HG03469 (cell line): ENCODE measurements around the gene BCL11B.

Experiments
- ATAC-seq: cut with Tn5 transposase; IDR thresholded peaks from one replicate; pipeline ENCODE4 v1.9.1; 2021; ENCODE audit warnings: mild to moderate bottlenecking, moderate library complexity, moderate number of reproducible peaks; ENCODE audit not compliant: unreplicated experiment

Gene BCL11B

DNA sequence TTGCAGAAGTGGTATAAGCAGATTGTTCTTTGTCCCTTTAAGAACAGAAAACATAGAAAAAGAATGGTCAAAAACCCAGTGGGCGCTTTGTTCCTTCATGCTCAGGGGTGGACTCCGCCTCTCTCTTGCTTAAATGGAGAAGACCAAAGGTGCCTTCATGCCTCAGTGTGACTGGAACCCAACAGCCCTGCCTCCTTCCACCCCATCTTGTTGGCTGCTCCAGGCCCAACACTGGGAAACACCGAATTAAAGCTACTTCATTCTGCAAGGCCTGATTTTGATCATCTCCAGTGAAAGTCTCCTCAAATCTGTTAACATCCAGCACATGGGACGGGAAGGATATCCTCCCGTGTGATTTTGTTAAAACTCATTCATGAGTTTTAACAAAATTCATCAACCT, 103.7 kb downstream of the BCL11B start:
- no peak for ATAC-seq

DNA sequence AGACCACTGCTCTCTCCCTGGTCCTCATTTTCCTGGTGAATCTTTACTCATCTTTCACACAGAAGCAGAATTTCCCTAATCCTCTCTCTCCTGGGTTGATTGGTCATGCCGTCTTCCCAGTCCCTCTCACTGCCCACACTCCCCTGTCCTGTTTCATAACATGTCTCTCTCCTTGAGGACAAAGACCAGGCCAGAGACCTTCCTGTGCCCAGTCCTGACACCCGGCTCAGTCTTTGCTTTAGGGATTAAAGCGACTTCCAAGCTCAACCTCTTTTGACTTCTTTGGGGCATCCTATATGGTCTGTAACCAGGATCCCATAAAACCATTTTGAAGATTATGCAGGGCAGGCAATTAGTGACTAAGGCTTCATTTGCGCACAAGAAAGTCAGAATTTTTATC, 105.5 kb downstream of the BCL11B start:
- ATAC-seq = no peak

DNA sequence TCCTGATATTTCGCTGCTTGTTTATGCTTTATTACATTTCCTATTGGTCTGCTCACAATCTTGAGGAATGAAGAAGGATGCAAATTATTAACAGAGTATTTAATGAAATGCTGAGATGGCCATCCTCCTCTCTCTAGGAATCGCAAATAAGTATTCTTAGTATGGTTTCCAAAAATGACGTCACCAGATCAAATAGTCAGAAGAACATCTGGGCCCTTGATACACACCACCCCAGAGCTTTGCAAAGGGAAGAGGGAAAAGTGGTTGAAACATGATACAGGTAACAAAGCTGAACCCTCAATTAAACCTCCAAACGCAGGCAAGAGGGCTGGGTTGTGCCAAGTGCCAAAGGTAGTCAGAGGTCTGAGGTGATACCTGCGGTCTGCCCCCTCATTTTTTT, 107.3 kb downstream of the BCL11B start:
- no peak for ATAC-seq

DNA sequence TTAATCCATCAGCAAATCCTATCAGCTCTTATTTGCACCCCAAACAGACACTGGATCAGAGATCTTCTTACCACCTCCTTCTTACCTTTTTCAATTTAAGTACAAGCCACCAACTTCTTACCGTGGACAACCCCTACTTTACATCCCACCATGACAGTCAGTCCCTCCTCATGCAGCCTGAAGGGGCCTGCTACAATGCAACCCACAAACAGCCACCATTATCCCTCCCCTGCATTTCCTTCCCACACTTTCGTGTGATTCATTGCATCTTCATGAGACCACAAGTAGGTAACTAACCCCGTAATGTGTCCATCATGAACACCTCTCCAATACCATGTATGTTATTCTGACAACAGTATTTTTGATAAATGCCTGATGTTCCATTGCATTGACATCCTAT, 108.6 kb downstream of the BCL11B start:
- no peak for ATAC-seq

DNA sequence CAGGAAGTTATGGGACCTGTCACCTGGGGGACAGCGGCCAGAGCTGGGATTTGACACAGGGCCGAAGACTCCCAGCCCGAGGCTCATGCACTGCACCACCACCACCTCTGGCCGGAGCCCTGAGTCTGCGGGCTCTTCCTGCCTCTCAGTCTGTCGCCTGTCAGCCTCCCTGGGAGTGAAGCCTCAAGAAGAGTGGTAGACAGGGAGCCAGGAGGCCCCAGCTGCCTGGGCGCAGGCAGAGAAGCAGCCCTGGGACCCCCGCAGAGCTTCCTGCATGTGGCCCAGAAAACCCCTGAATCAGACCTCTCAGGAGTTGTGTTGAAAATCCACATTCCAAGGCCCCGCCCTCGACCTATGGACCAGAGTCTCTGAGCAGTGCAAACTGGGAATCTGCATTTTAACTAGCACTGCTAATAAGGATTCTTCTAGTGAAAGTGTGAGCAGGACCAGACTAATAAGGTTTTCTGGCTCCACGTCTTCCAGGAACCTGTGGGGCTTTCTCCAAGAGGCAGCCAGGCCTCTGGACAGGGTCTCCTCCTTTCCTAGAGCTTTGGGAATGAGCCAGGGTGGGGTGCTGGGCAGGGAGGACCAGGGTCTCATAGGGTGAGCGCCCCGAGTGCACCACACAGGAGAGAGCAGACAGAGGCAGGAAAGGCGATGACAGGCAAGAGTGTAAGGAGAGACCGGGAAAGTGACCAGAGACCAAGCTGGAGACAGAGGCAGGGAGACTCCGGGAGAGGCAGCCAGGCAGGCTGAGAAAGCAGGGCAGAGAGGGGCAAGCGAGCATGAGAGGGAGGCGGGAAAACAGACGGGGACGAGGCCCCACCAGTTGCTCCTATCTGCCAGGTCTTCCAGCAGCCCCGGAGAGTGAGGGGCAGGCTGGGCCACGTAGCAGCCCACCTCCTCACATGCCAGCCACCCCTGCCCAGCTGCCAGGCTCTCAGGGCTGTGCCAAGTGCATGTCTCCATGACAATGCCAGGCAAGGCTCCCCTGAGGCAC, 112.4 kb downstream of the BCL11B start:
- ATAC-seq = no peak

DNA sequence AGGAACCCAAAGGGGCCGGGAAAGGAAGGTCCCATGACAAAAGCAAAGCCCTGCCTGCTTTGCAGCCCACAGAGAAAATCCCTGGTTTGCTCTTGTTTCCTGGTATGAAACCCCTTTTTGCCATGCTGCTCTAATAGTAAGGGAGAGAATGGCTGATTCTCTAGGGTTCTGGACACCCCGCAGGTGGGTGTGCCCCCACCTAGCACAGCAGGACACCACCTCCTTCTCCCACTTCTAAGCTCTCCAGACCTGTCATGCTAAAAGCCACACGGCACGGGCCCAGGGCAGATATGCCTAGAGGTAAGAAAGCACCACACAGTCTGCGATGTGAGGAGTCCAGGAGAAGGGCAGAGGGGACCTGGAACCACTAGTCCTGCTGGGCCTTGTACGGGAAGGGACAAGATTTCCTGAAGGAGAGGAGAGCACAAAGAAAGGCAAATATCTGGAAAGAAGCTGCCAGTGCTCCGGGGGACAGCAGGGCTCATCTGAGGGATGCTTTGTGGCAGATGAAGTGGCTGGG, 113.3 kb downstream of the BCL11B start:
- no peak for ATAC-seq

DNA sequence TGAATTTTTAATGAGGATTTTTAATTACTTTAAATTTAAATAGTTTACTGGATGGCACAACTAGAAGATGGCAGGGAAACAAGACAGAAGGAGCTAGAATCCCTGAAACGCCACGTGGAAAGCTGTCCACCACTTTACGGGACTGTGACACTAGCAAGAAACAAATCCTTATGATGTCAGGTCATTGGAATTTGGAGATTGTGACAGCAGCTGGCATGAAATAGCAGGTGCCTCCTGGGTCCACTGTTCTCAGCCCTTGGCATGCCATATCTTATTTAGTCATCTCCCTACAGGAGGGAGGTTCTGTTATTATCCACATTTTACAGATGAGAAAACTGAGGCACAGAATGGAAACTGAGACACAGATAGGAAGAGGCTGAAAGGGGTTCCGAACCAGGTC, 113.8 kb downstream of the BCL11B start:
- no peak for ATAC-seq

DNA sequence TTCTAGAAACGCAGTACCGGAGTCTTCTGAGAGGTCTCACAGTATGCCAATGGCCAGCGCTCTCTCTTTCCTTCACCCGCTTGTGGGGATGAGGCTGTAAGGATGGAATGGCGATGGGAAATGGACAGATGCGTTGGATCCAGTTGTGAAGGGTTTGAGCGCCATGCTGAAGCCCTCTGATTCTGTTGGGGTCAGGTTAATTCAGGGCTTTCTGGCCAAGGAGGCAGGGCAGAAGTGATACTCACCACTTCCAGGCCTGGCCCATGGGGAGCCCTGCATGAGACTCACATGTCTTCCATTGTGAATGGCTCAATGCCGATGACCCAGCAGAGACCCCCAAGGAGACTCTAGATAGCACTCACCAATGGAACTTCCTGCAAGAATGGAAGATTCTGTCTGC, 114.3 kb downstream of the BCL11B start:
- ATAC-seq = no peak

DNA sequence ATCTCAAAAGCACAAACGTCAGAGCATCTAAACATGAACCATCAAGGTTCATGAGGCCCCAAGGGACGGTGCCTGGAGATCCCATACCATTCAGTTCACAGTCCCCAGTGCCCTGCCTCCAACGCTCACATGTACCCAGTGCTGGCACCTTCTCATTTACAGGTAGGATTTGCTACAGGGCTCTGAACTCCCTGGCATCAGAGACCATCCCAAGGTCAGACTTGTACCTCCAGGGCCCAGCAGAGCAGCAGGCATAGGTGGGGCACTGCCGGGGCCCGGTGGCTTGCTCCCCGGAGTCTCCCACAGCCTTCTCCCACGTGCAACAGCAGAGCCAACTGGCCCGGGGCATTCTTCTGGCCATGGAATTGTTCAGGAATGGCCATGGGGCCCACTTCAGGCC, 114.8 kb downstream of the BCL11B start:
- ATAC-seq = no peak

DNA sequence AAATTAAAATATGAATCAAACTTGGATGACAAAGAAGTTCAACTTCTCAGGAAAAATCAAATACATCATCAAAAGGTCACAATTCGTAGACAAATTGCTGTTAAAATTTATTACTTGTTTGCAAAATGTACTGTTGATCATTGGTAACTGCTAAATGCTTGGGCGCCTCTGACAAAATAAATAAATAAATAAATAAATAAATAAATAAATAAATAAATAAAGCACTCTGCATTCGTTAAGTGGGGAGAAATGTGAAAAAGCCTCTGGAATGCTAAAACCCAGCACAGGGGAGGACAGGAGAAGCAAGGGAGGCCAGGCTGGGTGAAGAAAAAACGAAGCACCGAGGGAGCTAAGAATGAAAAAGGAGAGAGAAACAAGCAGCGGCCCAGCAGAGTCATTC, 115.2 kb downstream of the BCL11B start:
- ATAC-seq = no peak

DNA sequence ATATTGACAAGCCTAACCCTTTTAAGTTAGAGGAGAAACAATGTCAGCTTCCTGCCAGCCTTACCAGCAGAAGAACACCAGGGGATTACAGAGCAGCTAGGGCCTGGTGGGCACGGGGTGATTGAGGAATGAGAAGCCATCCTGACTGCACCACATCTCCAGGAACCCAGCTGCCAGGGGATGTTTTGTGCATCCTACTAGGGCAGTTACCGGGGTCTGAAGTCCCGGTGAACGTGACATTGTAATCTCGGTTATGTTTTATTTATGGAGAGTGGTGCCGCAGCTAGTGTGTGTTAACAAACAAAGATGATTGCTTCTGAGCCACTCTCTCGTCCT, 115.9 kb downstream of the BCL11B start:
- ATAC-seq = no peak

DNA sequence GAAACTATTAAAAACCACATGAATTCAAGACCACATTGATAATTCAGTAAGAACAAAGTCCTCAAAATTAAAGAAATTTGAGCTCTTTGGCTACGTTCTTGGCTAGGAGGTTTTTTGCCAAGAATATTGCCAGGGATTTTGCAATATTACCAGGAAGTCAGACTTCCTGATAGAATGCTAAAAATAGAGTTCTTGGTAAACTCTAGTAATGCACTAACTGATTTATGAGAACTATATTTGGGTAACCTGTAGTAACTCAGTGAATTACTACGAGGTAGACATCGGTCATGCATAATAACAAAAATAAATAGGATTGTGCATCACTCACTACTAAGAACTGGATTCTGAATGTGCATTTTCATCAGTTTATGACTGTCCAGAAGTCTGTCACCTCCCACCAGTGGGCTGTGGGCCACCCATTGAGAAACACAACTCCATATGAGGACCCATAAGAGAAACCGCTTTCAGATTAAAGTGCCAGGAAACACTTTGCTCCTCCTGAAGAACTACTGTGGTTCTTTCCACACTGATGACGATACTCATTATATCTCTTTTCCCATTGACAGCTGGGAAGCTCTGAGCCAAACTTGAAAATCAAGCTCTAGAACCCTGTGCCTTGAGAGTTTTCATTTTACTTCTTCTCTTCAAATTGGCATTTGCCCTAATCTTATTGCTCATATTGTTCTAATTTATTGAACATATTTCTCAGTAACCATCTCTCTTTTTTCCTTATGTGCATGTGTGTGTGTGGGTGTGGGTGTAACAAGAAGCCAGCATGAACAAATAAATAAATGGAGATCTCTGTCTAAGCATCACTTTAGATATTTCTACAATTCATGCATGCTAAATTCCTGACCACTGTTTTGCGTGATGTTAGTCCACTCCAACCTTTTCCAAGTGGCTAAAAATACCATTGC, 116.6 kb downstream of the BCL11B start:
- no peak for ATAC-seq

DNA sequence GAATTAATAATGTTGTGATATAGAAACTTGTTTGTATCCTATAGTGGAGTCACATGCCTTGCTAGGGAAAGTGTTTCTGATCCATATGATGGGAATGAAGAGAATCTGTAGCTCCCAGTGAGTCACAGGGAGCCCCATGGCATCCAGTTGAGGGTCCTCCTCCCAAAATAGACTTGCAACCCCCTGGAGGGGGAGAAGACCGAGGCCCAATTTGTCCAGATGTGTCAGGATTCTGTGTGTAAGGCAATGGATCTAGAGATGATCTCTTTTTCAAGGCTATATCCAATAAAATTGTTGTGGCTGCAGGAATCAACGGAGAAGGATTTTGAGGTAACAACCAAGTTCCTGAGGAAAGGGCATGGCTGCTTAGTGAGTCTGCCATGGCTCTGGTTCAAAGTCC, 121.8 kb downstream of the BCL11B start:
- ATAC-seq = no peak

DNA sequence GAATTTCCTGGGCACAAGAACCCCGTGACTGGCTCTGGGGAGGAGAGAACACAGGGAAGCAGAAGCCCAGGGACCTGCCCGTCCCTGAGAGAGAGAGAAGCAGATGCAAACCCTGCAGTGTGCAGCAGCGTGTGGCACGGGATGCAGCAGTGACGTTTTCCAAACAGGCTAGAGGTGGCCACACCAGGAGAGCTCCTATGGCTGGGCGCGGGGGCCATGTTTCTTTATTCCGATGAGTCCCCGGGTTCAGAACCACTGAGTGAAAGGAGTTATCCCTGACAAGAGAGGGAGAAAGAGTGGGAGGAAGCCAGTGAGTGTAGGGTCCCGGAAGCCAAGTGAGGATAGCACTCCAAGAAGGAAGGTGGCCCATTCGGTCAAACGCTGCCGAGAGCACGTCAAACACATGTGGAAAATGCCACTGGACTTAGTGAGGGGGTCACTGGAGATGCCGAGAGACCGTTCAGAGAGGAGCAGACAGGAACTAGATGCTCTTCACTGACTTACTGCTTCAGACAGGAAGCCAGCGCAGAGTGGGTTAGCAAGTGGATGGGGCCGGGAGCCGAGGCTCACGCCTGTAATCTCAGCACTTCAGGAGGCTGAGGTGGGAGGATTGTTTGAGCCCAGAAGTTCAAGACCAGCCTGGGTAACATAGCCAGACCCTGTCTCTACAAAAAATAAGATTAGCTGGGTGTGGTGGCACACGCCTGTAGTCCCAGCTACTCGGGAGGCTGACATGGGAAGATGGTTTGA, 123.0 kb downstream of the BCL11B start:
- no peak for ATAC-seq

DNA sequence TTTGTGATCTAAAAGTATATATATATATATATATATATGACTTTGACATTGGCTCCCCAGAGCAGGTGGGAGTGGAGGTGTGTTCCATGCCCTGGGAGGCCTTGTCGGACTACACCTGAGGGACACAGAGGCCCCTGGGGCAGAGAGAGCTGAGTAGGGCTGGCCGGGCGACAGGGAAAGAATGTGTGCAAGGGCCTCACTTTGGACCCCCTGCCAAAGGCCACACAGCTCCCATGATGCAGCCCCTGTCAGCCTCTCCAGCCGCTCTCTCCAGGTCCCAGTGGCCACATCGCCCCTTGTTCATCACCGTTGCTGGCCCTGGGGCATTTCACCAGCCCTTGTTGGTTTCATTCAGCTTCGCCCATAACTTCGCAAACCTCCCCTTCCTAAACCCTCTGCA, 123.9 kb downstream of the BCL11B start:
- no peak for ATAC-seq

DNA sequence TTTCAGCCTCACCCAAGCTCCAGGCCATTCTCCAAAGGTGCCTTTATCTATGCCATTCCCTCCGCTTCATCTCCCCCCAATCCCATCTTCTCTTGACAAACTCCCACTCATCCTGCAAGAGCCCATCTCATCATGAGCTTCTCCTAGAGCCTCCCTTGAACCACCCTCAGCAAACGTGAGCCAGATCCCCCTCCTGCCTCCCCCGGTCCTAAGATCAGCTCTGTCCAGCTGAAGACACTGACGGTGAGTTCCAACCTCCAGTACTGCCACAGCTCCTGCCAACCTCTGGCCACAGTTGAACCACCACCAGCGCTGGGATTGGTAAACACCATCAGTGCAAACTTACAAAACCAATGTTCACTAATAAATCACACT, 124.6 kb downstream of the BCL11B start:
- no peak for ATAC-seq

DNA sequence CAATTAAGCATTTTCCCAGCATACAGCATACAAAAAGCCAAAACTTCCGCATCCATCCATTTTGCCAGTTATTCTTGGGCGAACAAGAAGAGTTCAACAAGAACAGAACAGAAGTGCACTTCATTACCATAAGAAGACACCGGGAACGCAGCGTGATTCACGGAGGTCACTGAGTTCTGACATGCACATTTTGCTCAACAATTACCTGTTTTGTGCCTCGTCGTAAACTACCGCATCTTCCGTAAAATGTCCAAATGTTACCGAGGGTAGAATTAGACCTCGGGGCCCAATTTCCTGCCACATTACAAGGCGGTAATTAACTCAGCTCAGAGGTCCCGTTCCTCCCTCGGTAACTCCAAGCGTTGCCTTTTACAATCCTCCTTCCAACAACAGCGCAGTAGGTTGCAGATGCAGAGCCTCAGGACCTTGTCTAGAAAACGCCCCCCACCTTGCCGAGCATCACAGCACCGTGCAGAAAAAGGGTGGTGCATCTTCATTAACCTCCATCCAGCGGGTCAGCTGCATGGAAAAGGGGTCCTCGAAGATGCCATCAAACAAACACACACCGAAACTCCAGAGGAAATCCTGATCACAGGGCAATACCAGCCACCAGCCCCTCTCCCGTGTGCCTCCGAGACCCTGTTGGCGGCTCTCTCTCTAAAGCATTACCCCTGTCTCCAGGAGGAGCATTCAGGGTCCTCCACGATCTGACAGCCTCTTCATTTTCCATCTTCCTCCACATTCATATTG, 125.2 kb downstream of the BCL11B start:
- ATAC-seq = no peak

DNA sequence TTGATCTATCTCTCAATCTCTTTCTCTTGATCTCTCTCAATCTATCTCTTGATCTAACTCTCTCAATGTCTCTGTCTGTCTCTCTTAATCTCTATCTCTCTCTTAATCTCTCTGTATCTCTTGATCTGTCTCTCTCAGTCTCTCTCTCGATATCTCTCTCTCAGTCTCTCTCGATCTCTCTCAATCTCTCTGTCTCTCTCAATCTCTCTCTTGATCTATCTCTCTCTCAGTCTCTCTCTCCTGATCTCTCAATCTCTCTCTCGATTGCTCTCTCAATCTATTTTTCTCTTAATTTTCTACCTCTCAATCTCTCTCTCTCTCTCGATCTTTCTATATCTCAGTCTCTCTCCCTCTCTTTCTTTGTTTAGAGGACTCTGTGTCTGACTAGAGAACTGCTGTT, 126.7 kb downstream of the BCL11B start:
- ATAC-seq = no peak

DNA sequence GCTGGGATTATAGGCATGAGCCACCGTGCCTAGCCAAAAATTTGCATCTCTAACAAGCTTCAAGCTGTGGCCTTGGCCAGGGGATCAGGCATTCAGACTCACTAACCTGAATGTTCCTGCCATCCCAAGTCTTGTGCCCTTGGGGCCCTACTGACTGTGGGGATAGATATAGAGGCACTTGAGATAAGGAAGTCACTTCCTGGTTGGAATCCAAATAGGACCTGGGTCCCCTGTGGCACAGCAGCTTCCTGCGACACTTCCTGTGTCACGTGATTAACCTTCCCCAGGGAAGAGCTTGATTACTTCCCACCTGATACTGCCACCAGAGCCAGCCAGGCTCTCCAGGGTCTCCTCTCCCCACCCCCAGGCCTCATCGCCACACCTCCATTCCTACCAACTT, 128.2 kb downstream of the BCL11B start:
- no peak for ATAC-seq

DNA sequence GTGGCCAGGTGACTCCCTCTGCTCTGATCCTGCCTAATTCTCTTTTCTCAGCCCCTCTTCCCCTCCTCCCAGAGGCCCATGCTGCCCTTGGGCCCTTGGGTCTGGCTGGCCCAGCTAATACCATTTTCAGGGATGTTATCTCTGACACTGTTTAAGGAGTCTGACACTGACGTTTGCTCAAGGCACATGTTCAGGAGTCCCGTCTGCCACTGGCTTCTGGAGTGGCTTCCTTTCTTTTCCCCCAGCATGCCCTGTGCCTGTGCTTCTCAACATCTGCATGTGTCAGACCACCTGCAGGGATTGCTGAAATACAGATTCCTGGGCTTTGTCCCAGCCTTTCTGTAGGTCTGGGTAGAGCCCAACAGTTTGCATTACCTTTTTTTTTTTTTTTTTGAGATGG, 128.9 kb downstream of the BCL11B start:
- ATAC-seq = no peak
